PC-9 (cell line): ENCODE measurements around the gene LMBRD1.

Experiments
- EZH2 ChIP-seq: fragments of 200-600 bp; sonication (generic); IDR thresholded peaks from 2 replicates; pipeline ENCODE4 v1.8.0; 2017; ENCODE audit warnings: antibody characterized with exemption, low read depth
- TF ChIP-seq, protein P1 (sequence below): fragments of 200-600 bp; sonication (generic); conservative IDR thresholded peaks from 2 replicates; pipeline ENCODE4 v1.6.1; 2017; ENCODE audit warnings: mixed run types, antibody characterized with exemption, mild to moderate bottlenecking, moderate library complexity

DNA sequence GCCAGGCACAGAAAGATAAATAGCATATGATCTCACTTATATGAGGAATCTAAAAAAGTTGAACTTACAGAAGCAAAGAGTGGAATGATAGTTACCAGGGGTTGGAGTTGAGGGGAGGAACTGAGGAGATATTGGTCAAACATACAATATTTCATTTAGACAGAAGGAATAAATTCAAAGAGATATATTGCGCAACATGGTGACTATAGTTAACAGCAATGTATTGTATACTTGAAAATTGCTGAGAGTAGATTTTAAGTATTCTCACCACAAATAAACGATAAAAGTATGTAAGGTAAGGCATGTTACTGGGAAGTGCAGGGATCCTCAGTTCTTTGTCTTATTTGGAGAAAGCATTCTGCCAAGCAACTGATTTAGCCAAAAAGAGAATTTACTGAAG lies 171.9 kb downstream of the LMBRD1 start:
- TF ChIP-seq, protein P1, sequence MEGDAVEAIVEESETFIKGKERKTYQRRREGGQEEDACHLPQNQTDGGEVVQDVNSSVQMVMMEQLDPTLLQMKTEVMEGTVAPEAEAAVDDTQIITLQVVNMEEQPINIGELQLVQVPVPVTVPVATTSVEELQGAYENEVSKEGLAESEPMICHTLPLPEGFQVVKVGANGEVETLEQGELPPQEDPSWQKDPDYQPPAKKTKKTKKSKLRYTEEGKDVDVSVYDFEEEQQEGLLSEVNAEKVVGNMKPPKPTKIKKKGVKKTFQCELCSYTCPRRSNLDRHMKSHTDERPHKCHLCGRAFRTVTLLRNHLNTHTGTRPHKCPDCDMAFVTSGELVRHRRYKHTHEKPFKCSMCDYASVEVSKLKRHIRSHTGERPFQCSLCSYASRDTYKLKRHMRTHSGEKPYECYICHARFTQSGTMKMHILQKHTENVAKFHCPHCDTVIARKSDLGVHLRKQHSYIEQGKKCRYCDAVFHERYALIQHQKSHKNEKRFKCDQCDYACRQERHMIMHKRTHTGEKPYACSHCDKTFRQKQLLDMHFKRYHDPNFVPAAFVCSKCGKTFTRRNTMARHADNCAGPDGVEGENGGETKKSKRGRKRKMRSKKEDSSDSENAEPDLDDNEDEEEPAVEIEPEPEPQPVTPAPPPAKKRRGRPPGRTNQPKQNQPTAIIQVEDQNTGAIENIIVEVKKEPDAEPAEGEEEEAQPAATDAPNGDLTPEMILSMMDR: no peak
- TF ChIP-seq EZH2: no peak
